Upper lobe of left lung (tissue), 4 donors: Measurements from ENCODE around the gene PUSL1.

Experiments
- CTCF ChIP-seq, 6 experiments: fragments of 450-650 bp in 4 of 6; fragments of 200-600 bp in 2 of 6; sonication (generic) in 2 of 6; IDR thresholded peaks; one replicate each; pipeline ENCODE4 v1.5.1; 2016 to 2019; ENCODE audit warnings: antibody characterized with exemption in 6 of 6
- EP300 ChIP-seq, 4 donors: sonication (generic); formaldehyde crosslinking; IDR thresholded peaks; one replicate each; pipeline ENCODE4 v1.5.1; 2017; ENCODE audit warnings: antibody characterized with exemption in 4 of 4, control low read depth in 2 of 4
- POLR2A ChIP-seq, 4 donors: fragments of 450-650 bp; IDR thresholded peaks; one replicate each; pipeline ENCODE4 v1.5.1; 2016 to 2017; ENCODE audit warnings: antibody characterized with exemption in 4 of 4, mild to moderate bottlenecking in 2 of 4
- POLR2AphosphoS5 ChIP-seq, 2 donors: sonication (generic); formaldehyde crosslinking; IDR thresholded peaks; one replicate each; pipeline ENCODE4 v1.5.1; 2017; ENCODE audit warnings: antibody characterized with exemption in 2 of 2

DNA sequence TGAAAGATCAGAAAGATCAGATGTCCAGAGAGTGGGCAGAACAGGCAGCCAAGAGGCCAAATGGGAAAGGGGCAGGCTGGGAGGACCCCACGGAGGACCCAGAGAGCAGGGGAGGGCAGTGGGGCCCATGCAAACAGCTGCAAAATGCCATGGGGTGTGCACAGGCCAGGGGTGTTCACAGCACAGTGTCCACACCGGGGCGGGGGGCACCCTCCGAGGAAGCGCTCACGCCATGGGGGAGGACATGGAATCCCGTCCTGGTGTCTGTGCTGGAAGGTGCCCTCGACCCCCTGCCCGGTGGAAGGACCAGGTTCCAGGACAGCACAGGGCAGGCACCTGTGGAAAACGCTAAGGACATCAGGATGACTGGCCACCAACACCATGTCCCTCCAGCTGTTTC is 14.6 kb downstream of the PUSL1 start:
- TF ChIP-seq POLR2AphosphoS5 (IDR thresholded peaks at IDR 0.05) (no peak), CTCF (IDR thresholded peaks at IDR 0.05) (no peak), POLR2A (IDR thresholded peaks at IDR 0.05) (no peak), EP300 (IDR thresholded peaks at IDR 0.05) (no peak)
